Erythroblast (primary cell): ENCODE results near the gene ANKRD53.

Experiments
- GATA1 ChIP-seq: IDR thresholded peaks from 2 replicates; pipeline ENCODE4 v1.6.1; 2011; ENCODE audit warnings: low read depth, mild to moderate bottlenecking, control low read depth, low read length, moderate library complexity
- POLR2A ChIP-seq: IDR thresholded peaks from 2 replicates; pipeline ENCODE4 v1.6.1; 2011; ENCODE audit warnings: mild to moderate bottlenecking, low read length

DNA sequence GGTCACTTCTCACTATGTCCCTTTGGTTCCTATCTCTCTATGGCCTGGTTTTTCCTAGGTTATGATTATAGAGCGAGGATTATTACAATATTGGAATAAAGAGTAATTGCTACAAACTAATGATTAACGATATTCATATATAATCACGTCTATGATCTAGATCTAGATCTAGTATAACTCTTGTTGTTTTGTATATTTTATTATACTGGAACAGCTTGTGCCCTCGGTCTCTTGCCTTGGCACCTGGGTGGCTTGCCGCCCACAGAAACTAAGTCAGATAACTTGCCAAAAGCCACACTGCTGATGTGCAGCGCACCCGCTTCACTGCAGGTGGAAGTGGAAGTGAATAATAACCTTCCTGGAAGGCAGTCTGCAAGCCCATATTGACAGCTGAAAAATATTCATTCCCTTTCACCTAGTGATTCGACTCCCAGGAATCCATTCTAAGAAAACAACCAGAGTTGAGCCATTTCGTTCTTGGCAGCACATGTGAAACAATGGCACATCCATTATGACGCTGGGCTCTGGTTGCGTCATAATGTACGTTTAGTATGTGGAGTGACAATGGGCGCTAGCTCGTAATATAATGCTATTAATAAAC, 725 bp upstream of the ANKRD53 start:
- TF ChIP-seq POLR2A (no peak), GATA1 (no peak)
